DOHH2 (cell line): ENCODE results near the gene LYSMD4.

Source experiments
- H3F3A ChIP-seq: fragments of 200-600 bp; sonication (generic), shearing (Covaris generic); 2 replicates; pipeline ENCODE4 v1.6.0; 2016; ENCODE audit warnings: antibody characterized with exemption, mild to moderate bottlenecking; ENCODE audit not compliant: control insufficient read depth, insufficient read depth
- H3K27ac ChIP-seq: fragments of 200-600 bp; sonication (generic); 2 replicates; pipeline ENCODE4 v1.5.1; 2014; ENCODE audit warnings: low read depth, mild to moderate bottlenecking, low read length, moderate library complexity
- H3K27me3 ChIP-seq: fragments of 200-600 bp; sonication (generic); 2 replicates; pipeline ENCODE4 v1.6.1; 2014; ENCODE audit warnings: mild to moderate bottlenecking, low read length, mixed read lengths; ENCODE audit not compliant: control insufficient read depth
- H3K36me3 ChIP-seq: fragments of 200-600 bp; sonication (generic); 2 replicates; pipeline ENCODE4 v1.6.1; 2014; ENCODE audit warnings: mild to moderate bottlenecking, low read length, moderate library complexity, mixed read lengths; ENCODE audit not compliant: control insufficient read depth
- H3K4me1 ChIP-seq: fragments of 200-600 bp; sonication (generic); 2 replicates; pipeline ENCODE4 v1.6.1; 2014; ENCODE audit warnings: mild to moderate bottlenecking, low read length, mixed read lengths; ENCODE audit not compliant: control insufficient read depth
- H3K4me2 ChIP-seq: fragments of 200-600 bp; sonication (generic); 2 replicates; pipeline ENCODE4 v1.6.0; 2014; ENCODE audit warnings: mild to moderate bottlenecking, low read length, moderate library complexity
- H3K4me3 ChIP-seq: fragments of 200-600 bp; sonication (generic); 2 replicates; pipeline ENCODE4 v1.5.1; 2014; ENCODE audit warnings: mild to moderate bottlenecking, low read length, mixed read lengths
- H3K79me2 ChIP-seq: fragments of 200-600 bp; sonication (generic); 2 replicates; pipeline ENCODE4 v1.6.1; 2014; ENCODE audit warnings: mild to moderate bottlenecking, low read length, mixed read lengths; ENCODE audit not compliant: control insufficient read depth
- H3K9me2 ChIP-seq: fragments of 200-600 bp; sonication (generic); replicated peaks from 2 replicates; pipeline ENCODE4 v1.6.1; 2014; ENCODE audit warnings: mild to moderate bottlenecking, low read length, mixed read lengths; ENCODE audit not compliant: control insufficient read depth
- H3K9me3 ChIP-seq: fragments of 200-600 bp; sonication (generic); 2 replicates; pipeline ENCODE4 v1.6.1; 2014; ENCODE audit warnings: antibody characterized with exemption, low read length, mixed read lengths; ENCODE audit not compliant: control insufficient read depth, insufficient read depth
- H4K20me1 ChIP-seq: fragments of 200-600 bp; sonication (generic); 2 replicates; pipeline ENCODE4 v1.6.0; 2014; ENCODE audit warnings: low read depth, mild to moderate bottlenecking, antibody characterized with exemption, low read length, moderate library complexity; ENCODE audit not compliant: control insufficient read depth, insufficient read depth
- CTCF ChIP-seq: fragments of 200-600 bp; sonication (generic); IDR thresholded peaks from one replicate; pipeline ENCODE4 v1.5.1; 2014; ENCODE audit warnings: antibody characterized with exemption, mild to moderate bottlenecking, low read depth, low read length; ENCODE audit not compliant: poor library complexity, severe bottlenecking
- EZH2phosphoT487 ChIP-seq: fragments of 200-600 bp; sonication (generic); IDR thresholded peaks from 2 replicates; pipeline ENCODE4 v1.6.1; 2017; ENCODE audit warnings: borderline replicate concordance, mild to moderate bottlenecking, antibody characterized with exemption, low read length, moderate library complexity, mixed read lengths

Gene LYSMD4

GRCh38 chr15:99731336-99732123 is 1.7 kb downstream of the LYSMD4 start:
- H3K4me1 ChIP-seq = peaks cover 11% of the 10 kb centered on the region
- H3K9me2 ChIP-seq = no peaks in the 10 kb centered on the region
- no peaks in the 10 kb centered on the region for H4K20me1 ChIP-seq
- TF ChIP-seq CTCF (no peak), EZH2phosphoT487 (no peak)
- no peak overlapping the region for H3K4me2 ChIP-seq
- no peaks in the 10 kb centered on the region for H3F3A ChIP-seq
- no peak overlapping the region for H3K4me3 ChIP-seq
- H3K79me2 ChIP-seq = no peaks in the 10 kb centered on the region
- no peaks in the 10 kb centered on the region for H3K36me3 ChIP-seq
- H3K9me3 ChIP-seq = no peaks in the 10 kb centered on the region
- no peak overlapping the region for H3K27ac ChIP-seq
- no peaks in the 10 kb centered on the region for H3K27me3 ChIP-seq

DNA sequence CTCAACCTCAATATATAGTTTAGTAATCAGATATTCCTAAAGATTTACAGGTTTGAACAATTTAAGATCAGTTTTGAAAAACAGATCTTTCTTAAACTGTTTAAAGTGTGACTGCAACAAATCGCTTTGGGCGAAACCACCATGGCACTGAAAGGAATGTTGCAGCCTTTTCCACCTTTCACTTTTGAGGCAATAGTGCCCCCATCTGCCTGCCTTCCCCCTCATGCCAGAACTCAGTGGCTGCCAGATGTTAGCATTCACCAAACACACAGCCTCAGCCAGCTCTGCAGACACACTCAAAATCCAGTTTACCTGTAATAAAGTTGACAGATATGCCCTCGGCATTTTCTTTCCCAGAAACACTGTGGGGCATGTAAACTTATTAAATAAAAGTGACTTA is 3.3 kb downstream of the LYSMD4 start:
- TF ChIP-seq EZH2phosphoT487 = no peak
- peak; percentile 54 for TF ChIP-seq CTCF
- no peaks in the 10 kb centered on the region for H3K9me3 ChIP-seq
- no peaks in the 10 kb centered on the region for H3K9me2 ChIP-seq
- H3K79me2 ChIP-seq = no peaks in the 10 kb centered on the region
- no peaks in the 10 kb centered on the region for H3F3A ChIP-seq
- no peak overlapping the region for H3K4me3 ChIP-seq
- no peaks in the 10 kb centered on the region for H3K27me3 ChIP-seq
- H3K36me3 ChIP-seq = no peaks in the 10 kb centered on the region
- no peak overlapping the region for H3K27ac ChIP-seq
- H3K4me2 ChIP-seq = no peak overlapping the region
- no peaks in the 10 kb centered on the region for H4K20me1 ChIP-seq
- H3K4me1 ChIP-seq = peaks cover 11% of the 10 kb centered on the region

- no peak overlapping the region for H3K27ac ChIP-seq
- no peaks in the 10 kb centered on the region for H3F3A ChIP-seq
- no peaks in the 10 kb centered on the region for H3K9me2 ChIP-seq
- no peaks in the 10 kb centered on the region for H4K20me1 ChIP-seq
- no peaks in the 10 kb centered on the region for H3K27me3 ChIP-seq
- H3K4me1 ChIP-seq = peaks cover 11% of the 10 kb centered on the region
- H3K79me2 ChIP-seq = no peaks in the 10 kb centered on the region
- H3K4me2 ChIP-seq = no peak overlapping the region
- H3K9me3 ChIP-seq = no peaks in the 10 kb centered on the region
- H3K36me3 ChIP-seq = no peaks in the 10 kb centered on the region
- TF ChIP-seq EZH2phosphoT487 (no peak), CTCF (no peak)
- H3K4me3 ChIP-seq = no peak overlapping the region
These were observed 3.9 kb downstream of the LYSMD4 start for GRCh38 chr15:99729327-99729726.
